ENCODE data around the gene RAB11FIP4. TPM values are rescaled to one million over a fixed set of nuclear protein-coding genes. Genes with fewer than 3 reads are reported as not detected.

Gene RAB11FIP4
- total RNA-seq, 3 donors from 2014 or later (not counting 1 experiment from before 2014, with no cell fraction given), result 81.4 to 121 (median 102) TPM

- no peak overlapping the region for H3K4me3 Mint-ChIP-seq
- WGBS (ENCODE audit: insufficient coverage), result 75% methylated on average over 17 of the region's 17 CpGs
Measured at GRCh38 chr17:31425282-31426040, 34.0 kb downstream of the RAB11FIP4 start.

GRCh38 chr17:31427684-31428083 is 36.2 kb downstream of the RAB11FIP4 start:
- Histone ChIP-seq H3K27ac (ENCODE audit: low read length) (no peak overlapping the region), H3K9me3 (ENCODE audit: control insufficient read depth, insufficient read depth, low read length) (no peaks in the 10 kb centered on the region), H3K27me3 (ENCODE audit: control insufficient read depth, insufficient read depth, low read length) (no peaks in the 10 kb centered on the region), H3K4me1 (ENCODE audit: control insufficient read depth, insufficient read depth, low read length) (peaks cover 5% of the 10 kb centered on the region), H3K36me3 (ENCODE audit: control insufficient read depth, insufficient read depth, low read length) (no peaks in the 10 kb centered on the region), H3K4me3 (ENCODE audit: low read length) (no peak overlapping the region)
- H3K27me3 Mint-ChIP-seq (ENCODE audit: low read depth in 2 of 2), result peaks cover 6 to 20% of the 10 kb centered on the region in 2 donors
- 81% methylated on average over 4 of the region's 4 CpGs for WGBS (ENCODE audit: insufficient coverage)
- H3K36me3 Mint-ChIP-seq, result peaks cover under 1% of the 10 kb centered on the region
- ATAC-seq, result no peak
- no peak overlapping the region for H3K4me3 Mint-ChIP-seq
- no peak for TF ChIP-seq CTCF (IDR thresholded peaks at IDR 0.05)
- H3K4me1 Mint-ChIP-seq, result peaks cover 0 to 7% of the 10 kb centered on the region in 2 donors
- no peaks in the 10 kb centered on the region for H3K9me3 Mint-ChIP-seq
- no peak overlapping the region for H3K27ac Mint-ChIP-seq
- intact Hi-C loops (cut with micrococcal nuclease), result no loop called here
- DNase-seq, result no peak

More at GRCh38 chr17:31425282-31426040, 34.0 kb downstream of the RAB11FIP4 start:
- Mint-ChIP-seq H3K27ac (no peak overlapping the region), H3K9me3 (no peaks in the 10 kb centered on the region), H3K27me3 (ENCODE audit: low read depth in 2 of 2) (peaks cover 13 to 14% of the 10 kb centered on the region in 2 donors), H3K36me3 (peaks cover 7% of the 10 kb centered on the region), H3K4me1 (no peaks in the 10 kb centered on the region)
- H3K9me3 ChIP-seq (ENCODE audit: control insufficient read depth, insufficient read depth, low read length), result no peaks in the 10 kb centered on the region
- intact Hi-C loops (cut with micrococcal nuclease), result no loop called here
- H3K4me1 ChIP-seq (ENCODE audit: control insufficient read depth, insufficient read depth, low read length), result no peaks in the 10 kb centered on the region
- TF ChIP-seq CTCF (IDR thresholded peaks at IDR 0.05), result no peak
- no peak for ATAC-seq
- no peak overlapping the region for H3K4me3 ChIP-seq (ENCODE audit: low read length)
- no peak overlapping the region for H3K27ac ChIP-seq (ENCODE audit: low read length)
- no peak for DNase-seq
- no peaks in the 10 kb centered on the region for H3K36me3 ChIP-seq (ENCODE audit: control insufficient read depth, insufficient read depth, low read length)
- H3K27me3 ChIP-seq (ENCODE audit: control insufficient read depth, insufficient read depth, low read length), result peaks cover 2% of the 10 kb centered on the region

GRCh38 chr17:31428111-31428510 is 36.6 kb downstream of the RAB11FIP4 start:
- no peak for TF ChIP-seq CTCF (IDR thresholded peaks at IDR 0.05)
- intact Hi-C loops (cut with micrococcal nuclease), result no loop called here
- H3K27me3 Mint-ChIP-seq (ENCODE audit: low read depth in 2 of 2), result peaks cover 6 to 19% of the 10 kb centered on the region in 2 donors
- DNase-seq (no peak), ATAC-seq (no peak)
- no peaks in the 10 kb centered on the region for H3K9me3 Mint-ChIP-seq
- no peaks in the 10 kb centered on the region for H3K36me3 Mint-ChIP-seq
- H3K4me3 Mint-ChIP-seq, result no peak overlapping the region
- H3K27ac ChIP-seq (ENCODE audit: low read length), result no peak overlapping the region
- H3K9me3 ChIP-seq (ENCODE audit: control insufficient read depth, insufficient read depth, low read length), result no peaks in the 10 kb centered on the region
- no peaks in the 10 kb centered on the region for H3K36me3 ChIP-seq (ENCODE audit: control insufficient read depth, insufficient read depth, low read length)
- H3K4me3 ChIP-seq (ENCODE audit: low read length), result no peak overlapping the region
- peaks cover 2 to 11% of the 10 kb centered on the region in 2 donors for H3K4me1 Mint-ChIP-seq
- peaks cover 9% of the 10 kb centered on the region for H3K4me1 ChIP-seq (ENCODE audit: control insufficient read depth, insufficient read depth, low read length)
- WGBS (ENCODE audit: insufficient coverage), result 35% methylated on average over 10 of the region's 10 CpGs
- no peaks in the 10 kb centered on the region for H3K27me3 ChIP-seq (ENCODE audit: control insufficient read depth, insufficient read depth, low read length)
- H3K27ac Mint-ChIP-seq, result no peak overlapping the region

All from natural killer cell (primary cell).